ENCODE results near the gene NKD1.

- TF ChIP-seq CTCF (IDR thresholded peaks at IDR 0.05), result no peak
- TF ChIP-seq POLR2AphosphoS5 (IDR thresholded peaks at IDR 0.05; ENCODE audit: insufficient read depth in 1 of 2, low read depth in 1 of 2), result no peak
These were observed 29.2 kb upstream of the NKD1 start for GRCh38 chr16:50519001-50519400.

Data from vagina (tissue), 2 donors.